NCI-H1092 treated with DMSO at 0.1 percent for 48 hours (cell line): ENCODE results near the gene IFTAP.
"Not testable (repeated sequence)": the region's sequence is repeated elsewhere in the genome, so short reads cannot be mapped to it uniquely, and the experiment has no call there.

ENCODE experiments used
- DNase-seq: peaks from one replicate; lab custom pipeline; 2025; lab: John Stamatoyannopoulos, UW

Gene IFTAP

DNA sequence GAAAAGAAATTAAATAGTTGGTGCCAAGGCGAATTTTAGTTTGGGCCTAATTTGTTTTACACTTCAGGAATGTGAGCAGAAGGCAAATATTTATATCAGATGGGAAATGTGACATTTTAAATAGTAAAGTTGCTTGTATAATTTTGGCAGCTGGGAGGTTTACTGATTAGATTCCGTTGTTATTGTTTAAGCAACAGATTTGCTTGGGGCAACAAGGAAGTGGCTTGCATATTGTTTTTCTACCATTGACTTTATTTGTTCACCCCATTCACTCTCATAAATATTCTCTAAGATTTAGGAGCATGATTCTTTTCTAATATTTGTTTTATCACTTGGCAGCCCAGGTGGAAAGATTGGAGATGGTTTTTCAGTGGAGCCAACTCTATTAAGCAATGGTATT is 44.3 kb downstream of the IFTAP start:
- no peak for DNase-seq

GRCh38 chr11:36657610-36658267 is 63.4 kb downstream of the IFTAP start:
- DNase-seq = no peak

DNA sequence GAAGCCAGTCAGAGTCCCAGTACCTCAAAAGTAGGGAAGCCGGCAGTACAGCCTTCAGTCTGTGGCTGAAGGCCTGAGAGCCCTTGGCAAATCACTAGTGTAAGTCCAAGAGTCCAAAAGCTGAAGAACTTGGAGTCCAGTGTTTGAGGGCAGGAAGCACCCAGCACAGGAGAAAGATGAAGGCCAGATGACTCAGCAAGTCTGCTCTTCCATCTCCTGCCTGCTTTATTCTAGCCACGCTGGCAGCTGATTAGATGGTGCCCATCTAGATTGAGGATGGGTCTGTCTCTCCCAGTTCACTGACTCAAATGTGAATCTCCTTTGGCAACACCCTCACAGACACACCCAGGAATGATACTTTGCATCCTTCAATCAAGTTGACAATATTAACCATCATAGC is 67.1 kb downstream of the IFTAP start:
- not testable (repeated sequence) for DNase-seq

GRCh38 chr11:36672815-36673450 is 78.6 kb downstream of the IFTAP start:
- peak; percentile 27 for DNase-seq

DNA sequence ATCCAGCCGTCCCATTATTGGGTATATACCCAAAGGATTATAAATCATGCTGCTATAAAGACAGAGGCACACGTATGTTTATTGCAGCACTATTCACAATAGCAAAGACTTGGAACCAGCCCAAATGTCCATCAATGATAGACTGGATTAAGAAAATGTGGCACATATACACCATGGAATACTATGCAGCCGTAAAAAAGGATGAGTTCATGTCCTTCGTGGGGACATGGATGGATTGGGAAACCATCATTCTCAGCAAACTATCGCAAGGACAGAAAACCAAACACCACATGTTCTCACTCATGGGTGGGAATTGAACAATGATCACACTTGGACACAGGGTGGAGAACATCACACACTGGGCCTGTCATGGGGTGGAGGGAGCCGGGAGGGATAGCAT is 85.2 kb downstream of the IFTAP start:
- DNase-seq = not testable (repeated sequence)

- DNase-seq = no peak
These were observed 89.5 kb downstream of the IFTAP start for GRCh38 chr11:36683818-36684217.

GRCh38 chr11:36684840-36685801 is 90.8 kb downstream of the IFTAP start:
- DNase-seq = no peak

DNA sequence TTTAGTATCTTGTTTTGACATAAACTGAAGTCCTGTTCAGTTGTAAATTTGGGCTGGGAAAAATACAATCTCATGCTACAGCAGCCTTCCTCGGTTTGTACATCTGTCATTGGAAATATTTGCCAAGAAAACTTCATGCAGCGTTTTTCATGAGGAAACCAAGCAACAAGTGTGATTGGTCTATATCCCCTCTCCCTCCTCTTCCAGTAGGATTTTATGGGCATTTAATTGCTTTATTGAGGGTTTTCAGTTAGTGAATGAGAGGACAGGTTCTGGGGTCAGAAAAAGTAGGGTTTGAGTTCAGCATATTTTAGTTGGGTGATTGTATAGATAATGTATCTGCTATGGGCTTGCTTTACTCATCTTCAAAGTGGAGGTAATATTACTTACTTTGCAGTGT is 93.8 kb downstream of the IFTAP start:
- DNase-seq = no peak

- no peak for DNase-seq
These were observed 94.4 kb downstream of the IFTAP start for GRCh38 chr11:36688571-36689291.

- DNase-seq = no peak
These were observed 95.1 kb downstream of the IFTAP start for GRCh38 chr11:36689442-36689841.

DNA sequence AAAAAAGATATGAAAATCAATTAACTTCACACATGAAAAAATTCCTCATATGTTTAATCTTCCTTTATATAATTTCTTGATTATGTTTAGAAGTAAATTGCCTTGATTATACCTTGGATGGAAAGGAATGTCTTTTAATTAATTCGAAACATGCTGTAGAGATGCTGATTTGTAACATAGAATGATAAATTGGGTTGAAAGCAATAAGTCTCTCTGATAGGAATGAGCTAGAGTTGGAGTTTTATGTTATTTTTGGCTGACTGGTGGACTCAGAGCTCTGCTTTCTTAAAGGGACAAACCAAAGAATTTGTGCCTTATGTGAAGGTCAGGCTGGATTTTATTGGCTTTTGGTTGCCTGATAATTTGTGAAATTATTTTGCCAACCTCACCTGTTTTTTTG is 98.4 kb downstream of the IFTAP start:
- DNase-seq = no peak

DNA sequence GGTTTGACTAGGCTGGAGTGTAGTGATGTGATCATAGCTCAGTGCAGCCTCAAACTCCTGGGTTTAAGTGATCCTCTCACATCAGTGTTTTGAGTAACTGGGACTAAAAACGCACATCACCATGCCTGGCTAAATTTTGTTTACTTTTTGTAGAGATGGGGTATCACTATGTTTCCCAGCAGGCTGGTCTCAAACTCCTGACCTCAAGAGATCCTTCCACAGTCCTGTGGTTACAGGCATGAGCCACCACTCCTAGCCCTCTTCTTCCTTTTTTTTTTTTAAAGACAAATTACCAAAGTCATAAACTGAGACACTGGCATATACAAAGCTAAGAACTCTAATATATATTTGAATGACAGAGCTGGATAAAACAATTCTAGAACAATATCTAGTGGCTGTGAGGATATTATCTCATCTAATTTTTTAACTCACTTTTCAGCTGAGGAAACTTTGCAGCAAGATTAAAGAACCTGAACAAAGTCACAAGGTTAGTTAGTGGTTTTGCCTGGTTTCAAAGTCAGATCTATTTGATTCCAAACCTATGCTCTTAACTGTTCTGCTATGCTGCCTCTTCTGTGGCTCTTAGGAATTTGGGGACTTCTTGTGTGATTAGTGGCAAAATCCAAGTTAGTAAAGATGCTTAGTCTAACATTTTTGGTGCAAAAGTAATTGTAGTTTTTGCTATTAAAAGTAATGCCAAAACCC is 99.0 kb downstream of the IFTAP start:
- DNase-seq = no peak

GRCh38 chr11:36695111-36695510 is 100.8 kb downstream of the IFTAP start:
- DNase-seq = no peak

DNA sequence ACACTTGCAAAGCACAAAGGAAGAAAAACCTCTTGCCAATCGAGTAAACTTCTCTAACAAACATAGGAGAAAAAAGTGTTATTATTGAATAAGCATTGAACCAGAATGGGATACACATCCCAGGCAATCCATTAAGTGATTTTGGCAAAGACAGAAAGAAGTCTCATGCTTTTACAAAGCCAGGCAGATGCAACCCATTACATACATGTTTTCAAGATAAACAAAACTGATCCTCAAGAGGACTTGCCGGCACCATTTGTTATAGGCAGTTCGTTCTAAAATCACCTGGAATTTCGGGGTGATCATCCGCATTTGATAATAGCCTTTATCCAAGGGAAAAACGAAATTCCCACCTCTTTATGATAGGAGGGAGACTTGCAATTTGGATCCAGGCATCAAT is 101.3 kb downstream of the IFTAP start:
- no peak for DNase-seq

DNA sequence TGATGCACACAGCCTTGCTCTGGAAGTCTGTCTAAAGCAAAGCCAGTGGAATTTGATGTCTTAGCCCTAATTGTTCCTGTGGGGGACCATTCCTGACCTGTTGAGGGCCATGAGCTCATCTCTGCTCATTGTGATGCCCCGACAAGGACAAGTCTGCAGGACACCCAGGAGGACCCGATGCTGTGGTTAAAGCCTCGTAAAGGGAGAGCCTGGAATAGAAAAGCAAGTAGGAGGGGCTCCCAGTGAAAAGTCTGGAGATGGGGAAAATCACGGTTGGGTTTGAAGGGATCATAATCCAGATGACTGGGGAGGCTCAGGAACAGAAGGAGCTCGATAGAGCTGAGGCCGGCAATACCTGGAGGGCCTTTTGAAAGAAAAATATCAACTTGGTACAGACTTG is 102.2 kb downstream of the IFTAP start:
- DNase-seq = no peak

DNA sequence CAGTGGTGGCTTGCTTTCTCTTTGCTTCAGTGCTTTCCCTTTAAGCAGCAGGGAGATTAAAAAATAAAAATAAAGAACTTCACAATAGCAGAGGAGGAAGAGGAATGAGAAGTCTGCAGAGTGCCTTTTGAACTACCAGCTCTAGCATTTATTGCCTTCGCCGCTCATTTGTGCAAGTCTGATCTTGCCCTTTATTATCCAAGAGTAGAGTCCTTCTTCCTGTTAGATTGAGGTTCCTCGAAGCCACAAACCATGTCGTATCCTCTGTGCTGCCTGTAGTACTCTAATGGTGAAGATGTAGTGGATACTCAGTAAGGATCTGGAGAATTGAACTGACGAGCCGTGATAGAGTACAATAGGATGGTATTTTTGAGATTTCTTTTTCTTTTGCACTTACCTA is 105.0 kb downstream of the IFTAP start:
- no peak for DNase-seq

- no peak for DNase-seq
These were observed 105.9 kb downstream of the IFTAP start for GRCh38 chr11:36700246-36700645.

DNA sequence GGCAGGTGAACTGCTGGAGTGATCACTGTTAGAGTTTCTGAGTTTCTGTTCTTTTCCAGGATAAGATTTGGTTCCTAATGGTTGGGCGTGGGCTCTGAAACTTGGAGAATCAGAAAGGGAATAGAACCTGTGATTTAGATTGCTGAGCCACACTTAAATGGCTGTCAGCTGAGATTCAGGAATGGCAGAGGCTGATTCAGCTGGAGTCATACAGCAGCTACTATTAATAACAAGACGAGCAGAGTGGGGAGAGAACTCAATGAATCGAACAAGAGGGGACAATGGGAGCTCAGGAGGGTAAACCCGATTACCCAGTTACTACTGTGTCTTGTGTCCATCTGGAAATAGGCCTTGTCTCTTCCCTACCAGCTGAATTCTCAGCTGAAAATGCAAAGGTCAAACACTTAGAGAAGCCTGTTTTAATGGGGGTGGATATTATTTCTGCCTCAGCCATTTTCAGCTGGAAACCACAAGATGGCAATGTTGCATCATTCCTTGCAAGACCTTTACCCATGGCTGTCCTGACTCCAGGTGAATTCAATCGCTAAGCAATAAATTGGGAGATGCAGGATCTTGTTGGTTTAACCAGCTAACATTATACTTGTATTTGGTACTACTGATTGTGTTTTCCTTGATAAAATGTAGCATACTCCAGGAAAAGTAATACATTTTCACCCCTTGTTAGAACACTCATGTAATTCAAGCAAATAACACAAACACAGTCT is 108.2 kb downstream of the IFTAP start:
- DNase-seq = peak; percentile 49

DNA sequence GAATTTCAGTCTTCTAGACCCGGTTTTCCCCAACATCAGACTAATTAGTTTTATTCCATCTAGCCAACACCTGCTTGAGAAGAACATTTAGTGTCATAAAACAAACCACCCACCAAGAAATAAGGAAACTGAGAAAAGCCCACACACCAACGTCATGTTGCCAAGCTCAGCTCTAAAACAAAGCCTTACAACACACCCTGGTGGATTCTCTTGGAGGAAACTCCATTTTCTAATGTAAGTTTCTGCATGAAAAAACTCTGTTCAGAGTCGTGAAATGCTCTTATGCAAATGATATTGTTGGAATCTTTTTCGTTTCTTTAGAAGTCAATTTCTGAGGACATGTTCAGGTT is 108.7 kb downstream of the IFTAP start:
- DNase-seq = no peak
